ENCODE measurements around the gene BCL2L14.

BCL2L14 gene

DNA sequence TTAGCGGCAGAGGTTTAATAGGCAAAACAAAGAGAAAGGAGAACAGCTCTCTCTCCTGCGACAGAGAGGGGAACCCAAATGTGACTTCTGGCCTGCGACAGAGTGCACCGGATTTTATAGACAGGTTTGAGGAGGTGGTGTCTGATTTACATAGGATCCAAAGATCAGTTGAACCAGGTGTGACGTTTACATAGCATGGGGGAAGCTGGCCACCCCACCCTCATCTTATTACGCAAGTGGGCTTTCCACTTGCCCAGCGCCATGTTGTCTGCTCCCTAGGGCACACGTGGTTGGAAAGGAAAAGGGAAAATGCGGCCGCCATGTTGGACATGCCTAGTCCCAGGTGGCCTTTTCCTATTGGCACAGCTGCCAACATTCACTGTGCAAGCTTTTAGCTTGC lies 17.4 kb downstream of the BCL2L14 start:
- Histone ChIP-seq H3K36me3 (ENCODE audit: control insufficient read depth in 2 of 2, insufficient read depth in 2 of 2, low read length in 2 of 2) (peaks cover 0 to 2% of the 10 kb centered on the region in 2 donors), H3K4me3 (ENCODE audit: low read length in 2 of 2) (no peak overlapping the region), H3K4me1 (ENCODE audit: control insufficient read depth, insufficient read depth, low read length) (peaks cover 2% of the 10 kb centered on the region), H3K9me3 (ENCODE audit: control insufficient read depth in 2 of 2, low read length in 2 of 2) (no peaks in the 10 kb centered on the region), H3K27ac (ENCODE audit: low read length) (no peak overlapping the region), H3K27me3 (ENCODE audit: control insufficient read depth in 1 of 2, insufficient read depth in 2 of 2, low read length in 2 of 2) (no peaks in the 10 kb centered on the region), H3K9ac (ENCODE audit: low read length in 2 of 2) (no peak overlapping the region)

DNA sequence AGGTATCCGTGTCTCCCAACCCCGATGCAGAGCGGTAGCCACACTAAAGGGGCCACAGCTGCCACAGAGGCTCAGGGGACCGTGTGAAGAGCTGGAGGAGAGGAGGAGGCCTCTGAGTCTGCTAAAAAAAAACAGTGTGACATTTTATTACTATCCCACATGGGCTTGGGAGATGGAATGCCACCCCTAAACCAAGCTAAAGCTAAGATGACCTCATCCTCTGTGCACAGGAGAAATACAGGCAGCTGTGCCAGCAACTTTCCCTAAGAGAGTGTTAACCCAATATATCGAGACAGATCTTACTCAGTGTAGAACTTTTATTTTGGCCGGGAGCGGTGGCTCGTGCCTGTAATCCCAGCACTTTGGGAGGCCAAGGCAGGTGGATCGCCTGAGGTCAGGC lies 18.0 kb downstream of the BCL2L14 start:
- Histone ChIP-seq H3K27me3 (ENCODE audit: control insufficient read depth in 1 of 2, insufficient read depth in 2 of 2, low read length in 2 of 2) (no peaks in the 10 kb centered on the region), H3K9ac (ENCODE audit: low read length in 2 of 2) (no peak overlapping the region), H3K27ac (ENCODE audit: low read length) (no peak overlapping the region), H3K36me3 (ENCODE audit: control insufficient read depth in 2 of 2, insufficient read depth in 2 of 2, low read length in 2 of 2) (peaks cover 0 to 2% of the 10 kb centered on the region in 2 donors), H3K4me1 (ENCODE audit: control insufficient read depth, insufficient read depth, low read length) (peaks cover 2% of the 10 kb centered on the region), H3K9me3 (ENCODE audit: control insufficient read depth in 2 of 2, low read length in 2 of 2) (no peaks in the 10 kb centered on the region), H3K4me3 (ENCODE audit: low read length in 2 of 2) (no peak overlapping the region)

DNA sequence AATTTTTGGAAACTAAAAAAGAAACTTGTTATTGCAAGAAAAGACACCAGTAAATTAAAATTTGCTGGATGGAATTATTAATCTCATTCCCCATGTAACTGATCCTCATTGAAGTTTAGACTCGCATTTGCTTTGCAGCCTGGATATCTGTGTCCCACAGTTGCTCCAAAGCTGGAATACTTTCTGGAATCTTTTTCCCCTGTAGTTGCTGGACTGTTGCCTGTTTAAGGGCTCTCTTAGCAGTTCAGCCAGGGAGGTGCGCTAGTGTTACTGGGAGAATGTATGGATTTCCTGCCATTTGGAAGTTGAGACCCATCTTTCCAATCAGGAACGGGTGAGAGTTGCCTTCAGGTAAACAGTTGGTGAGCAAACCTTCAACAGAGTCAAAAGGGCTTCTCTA lies 20.3 kb downstream of the BCL2L14 start:
- H3K9me3 ChIP-seq (ENCODE audit: control insufficient read depth in 2 of 2, low read length in 2 of 2) = no peaks in the 10 kb centered on the region
- peaks cover 0 to 2% of the 10 kb centered on the region in 2 donors for H3K36me3 ChIP-seq (ENCODE audit: control insufficient read depth in 2 of 2, insufficient read depth in 2 of 2, low read length in 2 of 2)
- no peak overlapping the region for H3K9ac ChIP-seq (ENCODE audit: low read length in 2 of 2)
- H3K27ac ChIP-seq (ENCODE audit: low read length) = no peak overlapping the region
- H3K4me1 ChIP-seq (ENCODE audit: control insufficient read depth, insufficient read depth, low read length) = peaks cover 2% of the 10 kb centered on the region
- H3K4me3 ChIP-seq (ENCODE audit: low read length in 2 of 2) = no peak overlapping the region
- H3K27me3 ChIP-seq (ENCODE audit: control insufficient read depth in 1 of 2, insufficient read depth in 2 of 2, low read length in 2 of 2) = no peaks in the 10 kb centered on the region

DNA sequence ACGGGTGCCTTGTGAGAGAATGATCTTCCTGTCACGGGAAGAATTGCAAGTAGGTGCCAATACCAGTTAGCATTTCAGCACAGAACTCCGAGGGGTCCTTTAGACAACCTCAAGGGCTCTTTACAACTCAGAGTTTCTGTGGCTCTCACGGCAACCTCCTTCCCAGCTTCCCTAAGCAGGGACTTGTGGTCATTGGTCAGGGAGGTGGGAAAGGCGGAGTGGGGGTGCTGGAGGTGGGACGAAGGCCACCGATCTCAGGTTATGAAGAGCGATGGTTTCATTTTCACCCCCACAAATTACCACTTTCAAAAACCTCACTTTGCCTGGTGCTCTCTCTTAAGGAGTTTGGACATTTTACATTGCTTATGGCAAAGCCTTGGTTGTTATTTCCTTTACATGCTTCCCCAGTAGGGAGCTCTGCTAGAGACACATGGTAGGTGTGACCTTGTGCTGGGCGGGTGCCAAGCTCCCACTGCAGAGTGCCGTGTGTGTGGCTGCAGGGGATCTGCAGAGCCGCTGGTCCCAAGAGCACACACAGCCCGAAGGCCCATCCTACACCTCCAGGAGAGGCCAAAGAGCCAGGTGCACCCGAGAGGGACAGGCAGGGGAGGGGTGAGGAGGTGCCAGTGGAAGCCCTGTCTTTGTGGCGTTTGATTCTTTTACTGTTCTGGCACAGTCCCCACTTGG lies 21.4 kb downstream of the BCL2L14 start:
- Histone ChIP-seq H3K4me1 (ENCODE audit: control insufficient read depth, insufficient read depth, low read length) (peaks cover 2% of the 10 kb centered on the region), H3K36me3 (ENCODE audit: control insufficient read depth in 2 of 2, insufficient read depth in 2 of 2, low read length in 2 of 2) (peaks cover 0 to 2% of the 10 kb centered on the region in 2 donors)

DNA sequence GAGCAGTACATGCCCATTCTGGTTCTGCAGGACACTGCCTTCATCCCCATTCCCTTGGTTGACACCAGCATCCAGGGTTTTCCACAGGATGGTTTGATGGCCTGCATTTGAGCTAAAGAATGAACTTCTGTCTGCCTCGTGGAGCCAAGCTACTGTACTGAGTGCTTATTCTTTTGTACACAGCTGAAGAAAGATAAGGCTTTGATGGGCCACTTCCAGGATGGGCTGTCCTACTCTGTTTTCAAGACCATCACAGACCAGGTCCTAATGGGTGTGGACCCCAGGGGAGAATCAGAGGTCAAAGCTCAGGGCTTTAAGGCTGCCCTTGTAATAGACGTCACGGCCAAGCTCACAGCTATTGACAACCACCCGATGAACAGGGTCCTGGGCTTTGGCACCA lies 23.7 kb downstream of the BCL2L14 start:
- Histone ChIP-seq H3K36me3 (ENCODE audit: control insufficient read depth in 2 of 2, insufficient read depth in 2 of 2, low read length in 2 of 2) (no peaks in the 10 kb centered on the region), H3K9ac (ENCODE audit: low read length in 2 of 2) (no peak overlapping the region), H3K27me3 (ENCODE audit: control insufficient read depth in 1 of 2, insufficient read depth in 2 of 2, low read length in 2 of 2) (no peaks in the 10 kb centered on the region)

More for the DNA sequence above, 21.4 kb downstream of the BCL2L14 start:
- Histone ChIP-seq H3K4me3 (ENCODE audit: low read length in 2 of 2) (no peak overlapping the region), H3K27ac (ENCODE audit: low read length) (no peak overlapping the region), H3K9ac (ENCODE audit: low read length in 2 of 2) (no peak overlapping the region), H3K27me3 (ENCODE audit: control insufficient read depth in 1 of 2, insufficient read depth in 2 of 2, low read length in 2 of 2) (no peaks in the 10 kb centered on the region), H3K9me3 (ENCODE audit: control insufficient read depth in 2 of 2, low read length in 2 of 2) (no peaks in the 10 kb centered on the region)

DNA sequence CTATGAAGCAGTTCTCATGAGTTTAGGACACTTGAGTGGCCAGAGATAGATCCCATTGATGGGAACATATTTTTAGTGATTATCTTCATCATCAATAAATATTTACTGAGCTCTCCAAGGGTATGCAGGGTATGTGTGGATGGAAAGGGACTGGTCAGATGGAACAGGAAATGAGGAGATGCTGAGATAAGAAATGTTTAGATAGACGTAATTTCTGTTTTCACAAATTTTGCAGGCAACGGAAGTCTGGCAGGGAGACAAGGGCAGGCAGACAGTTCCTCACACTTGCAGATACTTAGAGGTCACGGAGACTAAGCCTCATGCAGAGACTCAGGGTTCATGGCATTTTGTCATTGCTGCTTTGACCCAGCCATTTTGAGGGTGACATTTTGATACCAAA lies 24.3 kb downstream of the BCL2L14 start:
- Histone ChIP-seq H3K27me3 (ENCODE audit: control insufficient read depth in 1 of 2, insufficient read depth in 2 of 2, low read length in 2 of 2) (no peaks in the 10 kb centered on the region), H3K36me3 (ENCODE audit: control insufficient read depth in 2 of 2, insufficient read depth in 2 of 2, low read length in 2 of 2) (no peaks in the 10 kb centered on the region), H3K9ac (ENCODE audit: low read length in 2 of 2) (no peak overlapping the region), H3K27ac (ENCODE audit: low read length) (no peak overlapping the region), H3K9me3 (ENCODE audit: control insufficient read depth in 2 of 2, low read length in 2 of 2) (no peaks in the 10 kb centered on the region), H3K4me3 (ENCODE audit: low read length in 2 of 2) (no peak overlapping the region), H3K4me1 (ENCODE audit: control insufficient read depth, insufficient read depth, low read length) (peaks cover 2% of the 10 kb centered on the region)

More for the DNA sequence above, 23.7 kb downstream of the BCL2L14 start:
- H3K4me3 ChIP-seq (ENCODE audit: low read length in 2 of 2) = no peak overlapping the region
- H3K4me1 ChIP-seq (ENCODE audit: control insufficient read depth, insufficient read depth, low read length) = peaks cover 2% of the 10 kb centered on the region
- H3K27ac ChIP-seq (ENCODE audit: low read length) = no peak overlapping the region
- H3K9me3 ChIP-seq (ENCODE audit: control insufficient read depth in 2 of 2, low read length in 2 of 2) = no peaks in the 10 kb centered on the region

DNA sequence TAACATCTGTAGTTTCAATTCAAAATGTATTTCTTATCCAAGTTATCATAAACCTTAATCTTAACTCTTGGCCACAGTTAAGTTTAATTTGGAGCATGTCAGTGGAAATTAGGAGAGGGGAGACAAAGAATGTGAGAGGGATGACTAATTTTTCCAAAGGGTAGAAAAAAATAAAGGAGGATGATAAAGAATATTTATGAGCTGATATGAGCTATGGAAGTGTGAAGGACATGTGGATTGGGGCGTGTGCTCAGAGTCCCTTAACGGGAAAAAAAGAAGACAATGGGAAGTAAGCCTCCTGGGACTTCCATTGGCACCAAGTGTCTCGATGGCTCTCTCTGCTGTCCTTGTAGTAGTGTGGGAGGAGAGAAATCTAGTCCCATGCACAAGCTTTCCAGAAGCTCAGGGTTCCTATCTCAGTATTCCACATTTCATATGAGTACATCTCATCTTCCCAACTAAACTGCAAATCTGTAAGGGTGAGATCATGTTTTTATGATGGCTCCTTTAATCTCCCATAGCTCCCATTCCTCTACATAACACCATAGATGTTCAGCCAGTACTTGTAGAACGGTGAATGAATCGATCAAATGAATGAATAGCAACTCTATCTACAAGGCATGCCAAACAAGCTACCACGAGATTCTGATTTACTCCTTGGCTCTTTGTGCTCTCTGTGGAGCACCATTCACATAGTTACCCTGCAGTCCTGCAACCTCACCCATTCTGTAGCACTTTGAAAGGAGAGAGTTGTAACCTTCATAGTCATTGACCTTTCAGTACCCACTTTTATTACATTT lies 27.4 kb downstream of the BCL2L14 start:
- Histone ChIP-seq H3K27ac (ENCODE audit: low read length) (no peak overlapping the region), H3K9ac (ENCODE audit: low read length in 2 of 2) (no peak overlapping the region), H3K9me3 (ENCODE audit: control insufficient read depth in 2 of 2, low read length in 2 of 2) (no peaks in the 10 kb centered on the region), H3K4me1 (ENCODE audit: control insufficient read depth, insufficient read depth, low read length) (no peaks in the 10 kb centered on the region), H3K36me3 (ENCODE audit: control insufficient read depth in 2 of 2, insufficient read depth in 2 of 2, low read length in 2 of 2) (peaks cover 0 to 3% of the 10 kb centered on the region in 2 donors), H3K27me3 (ENCODE audit: control insufficient read depth in 1 of 2, insufficient read depth in 2 of 2, low read length in 2 of 2) (no peaks in the 10 kb centered on the region), H3K4me3 (ENCODE audit: low read length in 2 of 2) (no peak overlapping the region)

DNA sequence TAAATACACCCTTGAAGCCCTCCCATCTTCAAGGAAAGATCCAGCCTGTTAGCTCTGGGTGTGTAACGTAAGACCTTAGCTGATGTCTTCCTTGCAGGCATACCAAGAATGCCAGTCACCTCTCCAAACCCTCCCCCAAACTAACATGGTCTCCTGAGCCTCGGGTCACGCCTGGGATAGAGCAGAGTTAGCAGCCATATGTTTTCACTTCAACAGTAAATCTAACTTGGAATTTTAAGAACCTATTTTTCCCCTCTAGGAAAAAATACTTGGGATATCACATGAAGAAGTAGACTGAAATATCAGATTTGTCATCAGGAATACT lies 27.9 kb downstream of the BCL2L14 start:
- no peak overlapping the region for H3K4me3 ChIP-seq (ENCODE audit: low read length in 2 of 2)
- no peaks in the 10 kb centered on the region for H3K27me3 ChIP-seq (ENCODE audit: control insufficient read depth in 1 of 2, insufficient read depth in 2 of 2, low read length in 2 of 2)
- peaks cover 0 to 3% of the 10 kb centered on the region in 2 donors for H3K36me3 ChIP-seq (ENCODE audit: control insufficient read depth in 2 of 2, insufficient read depth in 2 of 2, low read length in 2 of 2)
- H3K4me1 ChIP-seq (ENCODE audit: control insufficient read depth, insufficient read depth, low read length) = no peaks in the 10 kb centered on the region
- no peaks in the 10 kb centered on the region for H3K9me3 ChIP-seq (ENCODE audit: control insufficient read depth in 2 of 2, low read length in 2 of 2)
- no peak overlapping the region for H3K27ac ChIP-seq (ENCODE audit: low read length)
- H3K9ac ChIP-seq (ENCODE audit: low read length in 2 of 2) = no peak overlapping the region

DNA sequence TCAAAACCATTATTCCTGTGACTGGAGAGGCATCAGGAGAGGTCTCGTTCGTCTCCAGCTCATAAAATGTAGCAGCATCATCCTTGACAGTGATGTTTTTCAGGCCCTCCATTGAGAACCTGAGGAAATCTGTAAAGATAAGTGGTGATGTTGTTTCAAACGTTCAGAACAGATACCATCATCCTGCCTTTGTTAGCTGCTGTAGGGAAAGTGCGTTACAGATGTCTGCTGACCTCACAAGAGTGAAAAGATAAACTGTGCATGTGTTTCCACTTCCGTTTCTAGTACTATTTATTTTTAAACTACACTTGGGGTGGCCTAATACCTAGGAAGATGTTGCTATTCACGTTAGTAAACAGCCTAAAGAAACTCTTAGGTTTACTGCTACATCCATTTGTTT lies 28.4 kb downstream of the BCL2L14 start:
- Histone ChIP-seq H3K27ac (ENCODE audit: low read length) (no peak overlapping the region), H3K4me3 (ENCODE audit: low read length in 2 of 2) (no peak overlapping the region), H3K36me3 (ENCODE audit: control insufficient read depth in 2 of 2, insufficient read depth in 2 of 2, low read length in 2 of 2) (peaks cover 0 to 5% of the 10 kb centered on the region in 2 donors), H3K27me3 (ENCODE audit: control insufficient read depth in 1 of 2, insufficient read depth in 2 of 2, low read length in 2 of 2) (no peaks in the 10 kb centered on the region), H3K4me1 (ENCODE audit: control insufficient read depth, insufficient read depth, low read length) (no peaks in the 10 kb centered on the region), H3K9me3 (ENCODE audit: control insufficient read depth in 2 of 2, low read length in 2 of 2) (no peaks in the 10 kb centered on the region), H3K9ac (ENCODE audit: low read length in 2 of 2) (no peak overlapping the region)

DNA sequence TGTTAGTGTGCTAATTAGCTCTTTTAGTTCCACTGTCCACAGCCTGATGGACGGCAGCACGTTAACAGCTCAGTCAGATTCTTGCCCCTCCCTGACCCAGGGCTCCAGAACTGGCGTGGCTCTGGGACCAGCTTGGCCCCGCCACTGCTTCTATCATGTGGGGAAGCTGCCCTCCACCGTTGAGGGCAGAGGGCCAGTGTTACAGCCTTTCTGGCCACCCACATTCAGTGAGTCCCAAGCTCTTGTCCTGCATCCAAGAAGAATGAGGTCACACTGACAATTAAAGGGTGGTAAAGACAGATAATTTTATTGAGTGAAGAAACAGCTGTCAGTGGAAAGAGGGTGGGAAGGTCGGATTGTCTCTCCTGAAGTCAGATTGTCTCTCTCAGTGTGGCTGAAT lies 36.9 kb downstream of the BCL2L14 start:
- no peaks in the 10 kb centered on the region for H3K4me1 ChIP-seq (ENCODE audit: control insufficient read depth, insufficient read depth, low read length)
- H3K9me3 ChIP-seq (ENCODE audit: control insufficient read depth in 2 of 2, low read length in 2 of 2) = peaks cover 0 to 8% of the 10 kb centered on the region in 2 donors
- H3K9ac ChIP-seq (ENCODE audit: low read length in 2 of 2) = no peak overlapping the region
- H3K27ac ChIP-seq (ENCODE audit: low read length) = no peak overlapping the region
- H3K4me3 ChIP-seq (ENCODE audit: low read length in 2 of 2) = no peak overlapping the region
- H3K27me3 ChIP-seq (ENCODE audit: control insufficient read depth in 1 of 2, insufficient read depth in 2 of 2, low read length in 2 of 2) = no peaks in the 10 kb centered on the region
- H3K36me3 ChIP-seq (ENCODE audit: control insufficient read depth in 2 of 2, insufficient read depth in 2 of 2, low read length in 2 of 2) = peaks cover 0 to 4% of the 10 kb centered on the region in 2 donors
